Ishikawa (cell line): ENCODE measurements around the gene PRKCD.

ENCODE experiments used
- CEBPB ChIP-seq: IDR thresholded peaks from 2 replicates; pipeline ENCODE4 v1.6.1; 2012
- CREB1 ChIP-seq: IDR thresholded peaks from 2 replicates; pipeline ENCODE4 v1.6.1; 2012; ENCODE audit warnings: low read depth
- EP300 ChIP-seq: IDR thresholded peaks from 2 replicates; pipeline ENCODE4 v1.6.1; 2012; ENCODE audit warnings: borderline replicate concordance
- RAD21 ChIP-seq: IDR thresholded peaks from 2 replicates; pipeline ENCODE4 v1.6.1; 2012; ENCODE audit warnings: low read depth
- TEAD4 ChIP-seq: IDR thresholded peaks from 2 replicates; pipeline ENCODE4 v1.6.1; 2012
- YY1 ChIP-seq: IDR thresholded peaks from 2 replicates; pipeline ENCODE4 v1.6.1; 2012; ENCODE audit warnings: low read depth
- TF ChIP-seq, protein P1 (sequence below): IDR thresholded peaks from 2 replicates; pipeline ENCODE4 v1.6.1; 2012

DNA sequence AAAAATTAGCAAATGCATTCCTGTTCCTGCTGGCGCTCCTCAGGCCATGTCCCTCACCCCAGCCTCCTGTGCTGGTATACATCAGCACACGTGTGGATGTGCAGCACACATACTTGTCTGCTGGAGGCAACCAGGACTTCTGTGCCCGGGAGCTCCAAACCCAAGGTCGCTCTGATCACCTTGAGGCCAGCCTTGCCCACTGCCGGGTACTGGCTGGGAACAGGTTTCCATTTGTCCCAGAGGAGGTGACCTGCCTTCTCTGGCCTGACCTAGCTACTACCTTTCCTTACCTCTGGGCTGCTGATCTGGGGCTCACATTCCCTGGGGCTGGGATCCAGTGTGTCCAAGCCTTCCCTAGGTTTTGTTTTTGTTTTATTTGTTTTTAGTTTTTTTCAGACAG is 12.1 kb downstream of the PRKCD start:
- TF ChIP-seq CREB1 (no peak), CEBPB (no peak), RAD21 (no peak), EP300 (no peak), TEAD4 (no peak), YY1 (no peak)
- TF ChIP-seq, protein P1, sequence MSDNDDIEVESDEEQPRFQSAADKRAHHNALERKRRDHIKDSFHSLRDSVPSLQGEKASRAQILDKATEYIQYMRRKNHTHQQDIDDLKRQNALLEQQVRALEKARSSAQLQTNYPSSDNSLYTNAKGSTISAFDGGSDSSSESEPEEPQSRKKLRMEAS: no peak
